Gastrocnemius medialis (tissue), 4 donors: ENCODE results near the gene CFAP47. TPM values are rescaled to one million over a fixed set of nuclear protein-coding genes. Genes with fewer than 3 reads are reported as not detected.

Source experiments
- ATAC-seq, 2 donors: fragments of 150-250 bp; one replicate each; pipeline ENCODE4 v1.9.1; 2016
- DNase-seq, 2 donors: peaks; one replicate each; pipeline ENCODE4 v3.0.0-alpha.2; 2019
- H3K27ac ChIP-seq, 4 donors: fragments of 200-600 bp; sonication (generic); 1 replicate in 1 of 4; 2 replicates in 3 of 4; pipeline ENCODE4 v1.5.1; 2016 to 2018; ENCODE audit warnings: mild to moderate bottlenecking in 2 of 4, moderate library complexity in 1 of 4
- H3K27me3 ChIP-seq, 3 donors: fragments of 200-600 bp; sonication (generic) in 2 of 3; 1 replicate in 1 of 3; 2 replicates in 2 of 3; pipeline versions ENCODE4 v1.5.1 to v1.6.0; 2016 to 2019; ENCODE audit warnings: mild to moderate bottlenecking in 1 of 3, moderate library complexity in 1 of 3
- H3K36me3 ChIP-seq, 2 donors: fragments of 200-600 bp; sonication (generic) in 1 of 2; one replicate each; pipeline ENCODE4 v1.5.1; 2017 to 2018
- H3K4me1 ChIP-seq, 2 donors: fragments of 200-600 bp; sonication (generic) in 1 of 2; one replicate each; pipeline ENCODE4 v1.5.1; 2016 to 2017; ENCODE audit warnings: mild to moderate bottlenecking in 2 of 2
- H3K4me3 ChIP-seq, 4 donors: fragments of 200-600 bp; sonication (generic) in 3 of 4; 1 replicate in 1 of 4; 2 replicates in 3 of 4; pipeline ENCODE4 v1.5.1; 2016 to 2019; ENCODE audit warnings: mild to moderate bottlenecking in 2 of 4
- H3K9me3 ChIP-seq, 3 donors: fragments of 200-600 bp; sonication (generic) in 2 of 3; 1 replicate in 1 of 3; 2 replicates in 2 of 3; pipeline ENCODE4 v1.5.1; 2016 to 2019
- POLR2A ChIP-seq, 2 donors: fragments of 450-650 bp; IDR thresholded peaks; one replicate each; pipeline ENCODE4 v1.6.1; 2017; ENCODE audit warnings: antibody characterized with exemption in 2 of 2, mild to moderate bottlenecking in 2 of 2, moderate library complexity in 2 of 2
- in situ Hi-C, 4 donors: fragments of 200-750 bp; cut with MboI; loops; one replicate each; pipeline versions ENCODE4 v1.15.0 to v1.8.0; 2017; ENCODE audit warnings: low sequenced_read_pairs in 4 of 4
- intact Hi-C: fragments of 100-400 bp; cut with DNase I; formaldehyde crosslinking; loops from one replicate; pipeline ENCODE4 v1.15.1; 2023; ENCODE audit warnings: low total_unique reads
- total RNA-seq, 4 donors: library from RNA; depleted of rRNA; stranded (reverse); fragments of >200 nt; gene quantifications; one replicate each; pipeline versions ENCODE4 v1.1.0 to v1.2.3, GENCODE V29; 2016
- TF ChIP-seq, protein P1 (sequence below), 5 experiments: fragments of 450-650 bp in 3 of 5; fragments of 200-600 bp in 2 of 5; sonication (generic) in 2 of 5; IDR thresholded peaks in 4 of 5; conservative IDR thresholded peaks in 1 of 5; 1 replicate in 4 of 5; 2 replicates in 1 of 5; pipeline ENCODE4 v1.5.1; 2016 to 2019; ENCODE audit warnings: antibody characterized with exemption in 5 of 5, mild to moderate bottlenecking in 3 of 5, moderate library complexity in 3 of 5

The CFAP47 gene
- total RNA-seq, 4 donors from 2014 or later = not detected

DNA sequence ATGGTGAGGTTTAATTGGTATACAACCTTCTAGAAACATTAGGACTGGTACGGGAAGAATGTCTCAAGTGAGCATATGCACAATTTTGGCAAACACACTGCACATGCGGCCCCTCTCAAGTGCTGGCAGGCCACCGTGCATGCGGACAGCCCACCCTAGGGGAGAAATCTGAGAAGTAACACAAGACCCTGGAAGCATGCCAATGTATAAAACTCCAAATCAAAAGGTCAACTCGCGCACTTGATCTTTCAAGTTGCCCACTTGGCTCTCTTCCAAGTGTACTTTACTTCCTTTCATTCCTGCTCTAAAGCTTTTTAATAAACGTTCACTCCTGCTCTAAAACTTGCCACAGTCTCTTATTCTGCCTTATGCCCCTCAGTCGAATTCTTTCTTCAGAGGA is 488.3 kb downstream of the CFAP47 start:
- intact Hi-C loops (no loop called here), in situ Hi-C loops (no loop called here)
- TF ChIP-seq POLR2A (IDR thresholded peaks at IDR 0.05) = no peak
- TF ChIP-seq, protein P1, sequence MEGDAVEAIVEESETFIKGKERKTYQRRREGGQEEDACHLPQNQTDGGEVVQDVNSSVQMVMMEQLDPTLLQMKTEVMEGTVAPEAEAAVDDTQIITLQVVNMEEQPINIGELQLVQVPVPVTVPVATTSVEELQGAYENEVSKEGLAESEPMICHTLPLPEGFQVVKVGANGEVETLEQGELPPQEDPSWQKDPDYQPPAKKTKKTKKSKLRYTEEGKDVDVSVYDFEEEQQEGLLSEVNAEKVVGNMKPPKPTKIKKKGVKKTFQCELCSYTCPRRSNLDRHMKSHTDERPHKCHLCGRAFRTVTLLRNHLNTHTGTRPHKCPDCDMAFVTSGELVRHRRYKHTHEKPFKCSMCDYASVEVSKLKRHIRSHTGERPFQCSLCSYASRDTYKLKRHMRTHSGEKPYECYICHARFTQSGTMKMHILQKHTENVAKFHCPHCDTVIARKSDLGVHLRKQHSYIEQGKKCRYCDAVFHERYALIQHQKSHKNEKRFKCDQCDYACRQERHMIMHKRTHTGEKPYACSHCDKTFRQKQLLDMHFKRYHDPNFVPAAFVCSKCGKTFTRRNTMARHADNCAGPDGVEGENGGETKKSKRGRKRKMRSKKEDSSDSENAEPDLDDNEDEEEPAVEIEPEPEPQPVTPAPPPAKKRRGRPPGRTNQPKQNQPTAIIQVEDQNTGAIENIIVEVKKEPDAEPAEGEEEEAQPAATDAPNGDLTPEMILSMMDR (IDR thresholded peaks at IDR 0.05 in 4 of 5, conservative IDR thresholded peaks at IDR 0.05 in 1 of 5) = no peak
- DNase-seq (no peak), ATAC-seq (no peak)
- H3K27ac ChIP-seq = no peak overlapping the region
- no peaks in the 10 kb centered on the region for H3K9me3 ChIP-seq
- H3K4me1 ChIP-seq = no peaks in the 10 kb centered on the region
- H3K27me3 ChIP-seq = no peaks in the 10 kb centered on the region
- H3K4me3 ChIP-seq = no peak overlapping the region
- no peaks in the 10 kb centered on the region for H3K36me3 ChIP-seq

DNA sequence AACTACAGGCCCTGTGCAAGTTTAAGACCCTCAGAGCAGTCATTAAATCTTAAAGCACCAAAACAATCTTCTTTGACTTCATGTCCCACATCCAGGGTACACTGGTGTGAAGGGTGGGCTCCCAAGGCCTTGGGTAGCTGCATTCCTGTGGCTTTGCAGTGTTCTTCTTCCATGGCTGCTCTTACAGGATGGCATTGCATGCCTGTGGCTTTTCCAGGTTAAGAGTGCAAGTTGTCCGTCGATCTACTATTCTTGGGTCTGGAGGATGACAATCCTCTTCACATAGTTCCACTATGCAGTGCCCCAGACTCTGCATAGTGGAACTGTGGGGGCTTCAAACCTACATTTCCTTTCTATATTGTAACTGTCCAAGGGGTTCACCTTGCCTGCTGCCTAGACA is 494.5 kb downstream of the CFAP47 start:
- in situ Hi-C loops = no loop called here
- no peak for ATAC-seq
- H3K9me3 ChIP-seq = no peaks in the 10 kb centered on the region
- no peaks in the 10 kb centered on the region for H3K36me3 ChIP-seq
- no peak overlapping the region for H3K4me3 ChIP-seq
- DNase-seq = no peak
- H3K4me1 ChIP-seq = no peaks in the 10 kb centered on the region
- no peak overlapping the region for H3K27ac ChIP-seq
- H3K27me3 ChIP-seq = no peaks in the 10 kb centered on the region
- TF ChIP-seq POLR2A (IDR thresholded peaks at IDR 0.05) = no peak
- TF ChIP-seq, protein P1 (IDR thresholded peaks at IDR 0.05 in 4 of 5, conservative IDR thresholded peaks at IDR 0.05 in 1 of 5) = no peak
- intact Hi-C loops = no loop called here

DNA sequence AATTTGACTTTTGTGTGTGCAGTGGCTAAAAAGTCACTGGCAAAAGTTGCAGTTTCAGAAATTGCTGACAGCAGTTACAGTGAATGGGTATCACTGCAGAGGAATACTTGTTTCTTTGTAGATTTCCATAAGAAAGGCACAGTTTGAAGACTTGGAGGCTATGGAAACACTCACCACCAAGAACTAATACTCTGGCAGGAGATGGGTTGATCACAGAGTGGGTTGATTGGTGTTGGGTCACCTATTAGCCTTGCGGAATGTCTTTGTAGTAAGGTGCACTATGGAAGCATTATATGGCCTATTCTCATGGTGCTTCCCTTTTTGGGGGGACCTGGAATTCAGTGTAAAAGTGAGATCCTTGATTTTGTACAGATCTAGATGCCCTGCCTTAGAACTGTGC is 502.8 kb downstream of the CFAP47 start:
- intact Hi-C loops (no loop called here), in situ Hi-C loops (no loop called here)
- ATAC-seq (no peak), DNase-seq (no peak)
- no peak overlapping the region for H3K27ac ChIP-seq
- no peaks in the 10 kb centered on the region for H3K9me3 ChIP-seq
- H3K27me3 ChIP-seq = no peaks in the 10 kb centered on the region
- TF ChIP-seq POLR2A (IDR thresholded peaks at IDR 0.05) = no peak
- TF ChIP-seq, protein P1 (IDR thresholded peaks at IDR 0.05 in 4 of 5, conservative IDR thresholded peaks at IDR 0.05 in 1 of 5) = no peak
- H3K4me3 ChIP-seq = no peak overlapping the region
- no peaks in the 10 kb centered on the region for H3K36me3 ChIP-seq
- H3K4me1 ChIP-seq = no peaks in the 10 kb centered on the region

DNA sequence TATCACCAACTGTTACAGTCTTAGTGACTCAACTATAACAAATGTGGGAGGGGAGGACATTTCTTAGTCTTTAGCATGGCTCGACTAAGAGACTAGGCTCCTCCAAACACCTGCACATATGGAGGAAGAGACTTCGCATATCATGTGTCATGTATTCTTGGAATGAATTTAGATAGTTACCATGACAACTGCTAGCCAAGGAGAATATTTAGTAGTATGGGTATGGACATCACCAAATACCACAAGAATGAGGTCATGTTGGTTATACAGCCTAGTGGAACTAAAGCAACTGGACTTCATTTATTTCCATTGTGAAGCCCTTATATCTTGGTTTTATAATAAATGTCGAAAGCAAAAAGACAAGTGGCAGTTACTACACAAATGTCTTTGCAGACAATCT is 512.3 kb downstream of the CFAP47 start:
- Histone ChIP-seq H3K27me3 (no peaks in the 10 kb centered on the region), H3K9me3 (no peaks in the 10 kb centered on the region), H3K4me3 (no peak overlapping the region), H3K4me1 (no peaks in the 10 kb centered on the region), H3K27ac (no peak overlapping the region), H3K36me3 (no peaks in the 10 kb centered on the region)
- no peak for DNase-seq
- no peak for ATAC-seq
- in situ Hi-C loops = no loop called here
- intact Hi-C loops = no loop called here
- TF ChIP-seq, protein P1 (IDR thresholded peaks at IDR 0.05 in 4 of 5, conservative IDR thresholded peaks at IDR 0.05 in 1 of 5) = no peak
- no peak for TF ChIP-seq POLR2A (IDR thresholded peaks at IDR 0.05)

DNA sequence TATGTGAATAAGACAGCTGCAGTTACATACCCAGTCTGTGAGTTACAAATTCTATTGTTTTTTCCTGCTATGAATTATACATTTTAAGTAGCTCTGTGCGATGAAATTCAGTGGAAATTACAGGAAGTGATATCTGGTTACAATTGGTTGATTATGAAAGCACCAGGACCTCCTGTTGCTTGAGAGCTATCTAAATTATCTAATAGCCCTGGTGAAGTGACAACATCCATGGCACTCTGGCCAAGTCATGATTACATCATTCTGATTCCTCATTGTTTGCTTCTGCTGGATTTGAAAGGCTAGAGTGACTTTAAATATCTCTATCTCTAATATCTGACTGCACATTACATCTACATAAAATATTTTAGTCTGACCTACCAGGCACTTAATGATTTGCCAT is 515.0 kb downstream of the CFAP47 start:
- no peaks in the 10 kb centered on the region for H3K27me3 ChIP-seq
- H3K36me3 ChIP-seq = no peaks in the 10 kb centered on the region
- H3K4me1 ChIP-seq = no peaks in the 10 kb centered on the region
- intact Hi-C loops (no loop called here), in situ Hi-C loops (no loop called here)
- ATAC-seq (no peak), DNase-seq (no peak)
- H3K9me3 ChIP-seq = no peaks in the 10 kb centered on the region
- TF ChIP-seq POLR2A (IDR thresholded peaks at IDR 0.05) = no peak
- TF ChIP-seq, protein P1 (IDR thresholded peaks at IDR 0.05 in 4 of 5, conservative IDR thresholded peaks at IDR 0.05 in 1 of 5) = no peak
- no peak overlapping the region for H3K27ac ChIP-seq
- H3K4me3 ChIP-seq = no peak overlapping the region
